ENCODE results near the gene FUT4. TPM values are rescaled to one million over a fixed set of nuclear protein-coding genes. Genes with fewer than 3 reads are reported as not detected.

FUT4 gene
- total RNA-seq, 4 donors from 2014 or later = 0.92 to 1.9 (median 1.5) TPM

DNA sequence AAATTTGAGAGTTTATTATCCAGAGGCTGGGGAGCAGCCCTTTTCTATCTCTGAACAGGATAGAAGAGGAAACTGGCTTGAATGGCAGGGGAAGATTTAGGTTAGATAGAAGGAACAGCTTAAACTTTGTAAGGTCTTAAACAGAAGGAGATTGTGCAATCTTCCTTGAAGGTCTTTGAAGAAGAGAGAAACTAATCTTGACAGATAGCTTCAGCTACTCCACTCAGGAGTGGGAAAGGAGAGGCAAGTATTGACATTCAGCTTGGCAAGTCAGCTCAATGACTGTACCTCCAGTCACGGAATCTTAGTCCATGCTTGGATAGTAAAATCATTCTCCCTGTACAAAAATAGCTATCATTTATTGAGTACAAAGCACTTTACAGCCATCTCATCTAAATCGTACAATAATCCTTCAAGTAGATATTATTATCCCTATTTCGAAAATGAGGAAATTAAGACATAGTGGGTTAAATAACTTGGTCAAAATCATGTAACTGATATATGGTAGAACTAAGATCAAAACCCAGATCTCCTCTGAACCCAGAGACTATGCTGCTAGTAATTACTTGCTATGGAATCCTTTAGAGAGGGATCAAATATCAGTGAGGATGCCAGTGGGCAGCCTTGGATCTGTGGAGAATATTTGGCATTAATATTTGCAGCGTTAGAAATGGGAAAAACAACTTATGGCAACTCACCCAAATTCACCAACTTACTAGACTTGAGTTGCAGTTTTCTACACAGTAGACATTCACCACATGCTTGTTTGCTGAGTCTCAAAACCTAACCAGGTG lies 16.9 kb upstream of the FUT4 start:
- DNase-seq = no peak
- H3K27ac ChIP-seq = no peak overlapping the region
- H3K36me3 ChIP-seq = no peaks in the 10 kb centered on the region
- in situ Hi-C loops (cut with MboI; ENCODE audit: low sequenced_read_pairs in 4 of 4) (no loop called here), intact Hi-C loops (cut with DNase I; ENCODE audit: low total_unique reads) (no loop called here)
- H3K9me3 ChIP-seq = no peaks in the 10 kb centered on the region
- no peaks in the 10 kb centered on the region for H3K4me1 ChIP-seq
- no peak for ATAC-seq
- no peak overlapping the region for H3K4me3 ChIP-seq
- H3K27me3 ChIP-seq = no peaks in the 10 kb centered on the region
- TF ChIP-seq, protein P1, sequence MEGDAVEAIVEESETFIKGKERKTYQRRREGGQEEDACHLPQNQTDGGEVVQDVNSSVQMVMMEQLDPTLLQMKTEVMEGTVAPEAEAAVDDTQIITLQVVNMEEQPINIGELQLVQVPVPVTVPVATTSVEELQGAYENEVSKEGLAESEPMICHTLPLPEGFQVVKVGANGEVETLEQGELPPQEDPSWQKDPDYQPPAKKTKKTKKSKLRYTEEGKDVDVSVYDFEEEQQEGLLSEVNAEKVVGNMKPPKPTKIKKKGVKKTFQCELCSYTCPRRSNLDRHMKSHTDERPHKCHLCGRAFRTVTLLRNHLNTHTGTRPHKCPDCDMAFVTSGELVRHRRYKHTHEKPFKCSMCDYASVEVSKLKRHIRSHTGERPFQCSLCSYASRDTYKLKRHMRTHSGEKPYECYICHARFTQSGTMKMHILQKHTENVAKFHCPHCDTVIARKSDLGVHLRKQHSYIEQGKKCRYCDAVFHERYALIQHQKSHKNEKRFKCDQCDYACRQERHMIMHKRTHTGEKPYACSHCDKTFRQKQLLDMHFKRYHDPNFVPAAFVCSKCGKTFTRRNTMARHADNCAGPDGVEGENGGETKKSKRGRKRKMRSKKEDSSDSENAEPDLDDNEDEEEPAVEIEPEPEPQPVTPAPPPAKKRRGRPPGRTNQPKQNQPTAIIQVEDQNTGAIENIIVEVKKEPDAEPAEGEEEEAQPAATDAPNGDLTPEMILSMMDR (IDR thresholded peaks at IDR 0.05 in 4 of 5, conservative IDR thresholded peaks at IDR 0.05 in 1 of 5) = no peak
- no peak for TF ChIP-seq POLR2A (IDR thresholded peaks at IDR 0.05)

DNA sequence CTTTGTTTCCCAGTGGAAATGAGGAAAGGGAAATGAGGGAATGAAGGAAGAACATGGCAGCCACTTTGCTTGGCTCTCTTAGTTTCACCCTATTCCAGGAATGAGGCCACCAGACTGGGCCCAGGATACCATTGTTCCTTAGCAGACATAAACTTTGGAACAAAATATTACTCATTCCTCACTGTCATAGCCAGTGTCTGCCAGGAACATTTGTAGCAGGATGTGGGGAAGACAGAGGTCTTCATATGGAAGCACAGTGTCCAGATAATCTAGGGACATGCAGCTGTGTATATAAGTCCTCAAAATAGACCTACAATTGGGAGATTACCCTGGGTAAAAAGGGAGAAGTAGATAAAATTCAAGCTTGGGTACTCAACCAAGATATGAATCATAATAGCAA lies 15.2 kb upstream of the FUT4 start:
- Histone ChIP-seq H3K27ac (no peak overlapping the region), H3K27me3 (no peaks in the 10 kb centered on the region), H3K36me3 (no peaks in the 10 kb centered on the region), H3K9me3 (no peaks in the 10 kb centered on the region), H3K4me1 (no peaks in the 10 kb centered on the region), H3K4me3 (no peak overlapping the region)
- intact Hi-C loops (cut with DNase I; ENCODE audit: low total_unique reads) = no loop called here
- DNase-seq (no peak), ATAC-seq (no peak)
- no peak for TF ChIP-seq POLR2A (IDR thresholded peaks at IDR 0.05)
- TF ChIP-seq, protein P1 (IDR thresholded peaks at IDR 0.05 in 4 of 5, conservative IDR thresholded peaks at IDR 0.05 in 1 of 5) = no peak
- in situ Hi-C loops (cut with MboI; ENCODE audit: low sequenced_read_pairs in 4 of 4) = no loop called here

DNA sequence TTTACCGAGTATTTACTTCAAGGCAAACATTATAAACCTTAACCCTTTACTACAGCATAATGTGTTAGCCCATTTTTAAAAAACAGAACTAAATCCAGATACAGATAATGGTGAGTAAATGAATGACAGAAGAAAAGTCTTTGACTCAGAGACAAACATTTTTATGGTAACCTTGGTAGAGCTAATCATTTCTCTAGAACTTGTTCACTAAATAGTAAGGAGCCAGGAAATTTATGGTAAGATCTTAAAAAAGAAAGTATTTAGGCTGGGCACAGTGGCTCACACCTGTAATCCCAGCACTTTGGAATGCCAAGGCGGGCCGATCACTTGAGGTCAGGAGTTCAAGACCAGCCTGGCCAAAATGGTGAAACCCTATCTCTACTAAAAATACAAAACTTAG lies 11.5 kb upstream of the FUT4 start:
- H3K4me1 ChIP-seq = no peaks in the 10 kb centered on the region
- TF ChIP-seq, protein P1 (IDR thresholded peaks at IDR 0.05 in 4 of 5, conservative IDR thresholded peaks at IDR 0.05 in 1 of 5) = no peak
- no peak for TF ChIP-seq POLR2A (IDR thresholded peaks at IDR 0.05)
- ATAC-seq (no peak), DNase-seq (no peak)
- intact Hi-C loops (cut with DNase I; ENCODE audit: low total_unique reads) = no loop called here
- no peaks in the 10 kb centered on the region for H3K36me3 ChIP-seq
- H3K9me3 ChIP-seq = no peaks in the 10 kb centered on the region
- no peak overlapping the region for H3K4me3 ChIP-seq
- H3K27ac ChIP-seq = no peak overlapping the region
- no peaks in the 10 kb centered on the region for H3K27me3 ChIP-seq
- in situ Hi-C loops (cut with MboI; ENCODE audit: low sequenced_read_pairs in 4 of 4) = no loop called here

DNA sequence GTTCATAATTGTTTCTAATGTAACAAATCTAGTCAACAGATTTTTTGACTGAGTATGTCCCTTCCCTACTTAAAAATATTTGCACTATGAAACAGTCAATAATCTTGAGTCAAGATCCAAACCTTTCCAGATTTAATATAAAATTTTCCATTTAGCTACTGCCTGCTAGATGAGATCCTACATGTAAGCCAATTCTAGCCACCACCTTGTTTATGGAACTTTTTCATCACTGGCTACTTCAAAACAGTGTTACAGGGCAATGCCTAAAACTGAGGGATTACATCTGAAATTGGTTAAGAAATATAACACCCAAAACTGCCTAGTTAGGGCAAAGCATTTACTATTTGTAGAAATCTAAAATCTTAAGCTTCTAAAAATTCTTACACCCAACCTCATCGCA lies 10.5 kb upstream of the FUT4 start:
- no peak overlapping the region for H3K27ac ChIP-seq
- intact Hi-C loops (cut with DNase I; ENCODE audit: low total_unique reads) (no loop called here), in situ Hi-C loops (cut with MboI; ENCODE audit: low sequenced_read_pairs in 4 of 4) (no loop called here)
- ATAC-seq (no peak), DNase-seq (no peak)
- no peaks in the 10 kb centered on the region for H3K9me3 ChIP-seq
- H3K27me3 ChIP-seq = no peaks in the 10 kb centered on the region
- TF ChIP-seq POLR2A (IDR thresholded peaks at IDR 0.05) = no peak
- H3K36me3 ChIP-seq = no peaks in the 10 kb centered on the region
- no peak overlapping the region for H3K4me3 ChIP-seq
- no peaks in the 10 kb centered on the region for H3K4me1 ChIP-seq

DNA sequence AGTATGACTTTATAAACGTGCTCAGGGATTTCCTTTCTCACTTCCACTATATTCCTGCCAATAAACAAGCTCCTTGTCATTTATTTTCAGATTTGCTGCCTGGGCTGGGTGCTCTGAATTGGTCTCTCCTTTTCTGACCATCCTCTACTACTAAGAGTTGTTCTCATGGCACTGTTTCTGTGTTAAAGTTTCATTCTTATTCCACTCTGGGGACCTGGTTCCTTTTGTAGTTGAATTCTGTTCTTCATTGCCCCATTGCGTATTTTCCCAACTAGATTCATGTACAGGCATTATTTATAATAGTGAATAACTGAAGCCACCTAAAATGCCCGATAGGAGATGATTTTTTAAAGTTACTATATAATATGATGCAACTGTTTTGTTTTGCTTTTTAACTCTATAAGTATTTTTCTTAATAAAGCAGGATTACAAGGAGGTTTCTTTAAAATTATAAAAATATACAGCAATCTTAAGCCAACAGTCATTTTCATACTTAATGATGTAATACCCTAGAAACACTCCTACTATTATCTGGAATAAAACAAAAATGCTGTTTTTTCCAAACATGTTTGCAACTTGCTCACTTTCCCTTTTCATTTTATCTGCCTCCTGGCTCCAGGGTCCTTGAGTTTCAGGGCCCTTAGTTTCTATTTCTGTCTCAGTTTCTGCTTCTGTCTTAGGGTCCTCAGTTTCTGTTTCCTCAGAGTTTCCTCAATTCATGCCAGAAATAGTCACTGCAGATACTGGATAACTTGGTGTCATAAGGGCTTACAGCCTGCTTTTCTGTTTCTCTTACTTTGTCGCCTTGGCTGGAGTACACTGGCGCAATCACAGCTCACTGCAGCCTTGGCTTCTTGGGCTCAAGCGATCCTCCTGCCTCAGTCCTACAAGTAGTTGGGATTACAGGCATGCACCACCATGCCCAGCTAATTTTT lies 9.8 kb upstream of the FUT4 start:
- no peak for DNase-seq
- no peaks in the 10 kb centered on the region for H3K4me1 ChIP-seq
- no peak overlapping the region for H3K27ac ChIP-seq
- intact Hi-C loops (cut with DNase I; ENCODE audit: low total_unique reads) = no loop called here
- H3K9me3 ChIP-seq = no peaks in the 10 kb centered on the region
- in situ Hi-C loops (cut with MboI; ENCODE audit: low sequenced_read_pairs in 4 of 4) = no loop called here
- no peak for ATAC-seq
- TF ChIP-seq, protein P1 (IDR thresholded peaks at IDR 0.05 in 4 of 5, conservative IDR thresholded peaks at IDR 0.05 in 1 of 5) = no peak
- TF ChIP-seq POLR2A (IDR thresholded peaks at IDR 0.05) = no peak
- no peaks in the 10 kb centered on the region for H3K36me3 ChIP-seq
- no peak overlapping the region for H3K4me3 ChIP-seq
- no peaks in the 10 kb centered on the region for H3K27me3 ChIP-seq

Measured in gastrocnemius medialis (tissue), 4 donors.